ENCODE data around the gene LRRC8C.

Gene LRRC8C

DNA sequence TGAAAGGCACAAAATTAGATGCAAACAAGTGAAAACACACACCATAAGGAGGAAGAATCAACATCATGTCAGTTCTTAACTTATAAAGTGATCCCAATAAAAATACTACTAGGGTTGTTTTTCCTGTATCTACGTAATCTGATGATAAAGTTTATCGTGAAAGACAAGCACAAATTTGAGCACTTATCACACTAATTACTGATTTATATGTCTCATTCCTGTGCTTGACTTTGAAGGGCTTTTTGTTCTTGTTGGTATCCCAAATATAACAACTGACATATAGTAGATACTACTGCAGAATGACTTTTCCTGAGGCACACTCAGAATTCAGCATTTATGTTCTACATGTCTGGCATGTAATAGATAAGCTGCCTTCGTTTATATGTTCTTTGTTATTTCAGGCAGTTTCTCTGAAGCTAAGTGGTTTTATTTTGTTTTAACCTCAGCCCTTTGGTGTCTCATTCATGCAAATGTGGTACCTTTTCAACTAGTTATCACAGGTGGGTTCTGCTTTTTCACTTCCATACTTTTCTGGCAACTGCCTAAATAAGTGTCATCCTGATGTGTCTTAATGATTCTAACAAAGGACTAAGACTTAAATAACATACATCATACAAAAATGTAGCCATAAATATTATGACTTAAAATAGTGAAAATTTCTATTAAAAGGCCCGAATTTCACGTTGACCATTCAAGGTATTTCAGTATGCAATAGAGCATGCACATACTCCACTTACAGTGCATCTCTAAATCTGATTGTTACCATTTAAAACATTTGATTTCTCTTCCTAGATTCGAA, 73.2 kb downstream of the LRRC8C start:
- Histone ChIP-seq H3K27me3 (ENCODE audit: control insufficient read depth, low read length) (peaks cover 2% of the 10 kb centered on the region), H3K79me2 (ENCODE audit: control insufficient read depth, low read length) (no peaks in the 10 kb centered on the region), H3K36me3 (ENCODE audit: control insufficient read depth, low read length) (no peaks in the 10 kb centered on the region), H3K4me1 (ENCODE audit: control insufficient read depth, low read length) (peaks cover 17% of the 10 kb centered on the region), H3K9me2 (replicated peaks; ENCODE audit: control insufficient read depth, low read length) (no peaks in the 10 kb centered on the region), H3K27ac (ENCODE audit: low read depth, low read length) (peak overlapping the region; percentile 4; the same call in 1 of the 2 replicates), H3F3A (ENCODE audit: control insufficient read depth, insufficient read depth) (no peaks in the 10 kb centered on the region; the same call in 1 of the 2 replicates), H3K4me2 (ENCODE audit: low read length) (peak overlapping the region; percentile 61), H3K9me3 (ENCODE audit: control insufficient read depth, insufficient read depth, low read length) (no peaks in the 10 kb centered on the region), H3K4me3 (ENCODE audit: low read length) (peak overlapping the region; percentile 38), H4K20me1 (ENCODE audit: control insufficient read depth, insufficient read depth, low read depth, low read length) (no peaks in the 10 kb centered on the region)
- TF ChIP-seq, protein P1, sequence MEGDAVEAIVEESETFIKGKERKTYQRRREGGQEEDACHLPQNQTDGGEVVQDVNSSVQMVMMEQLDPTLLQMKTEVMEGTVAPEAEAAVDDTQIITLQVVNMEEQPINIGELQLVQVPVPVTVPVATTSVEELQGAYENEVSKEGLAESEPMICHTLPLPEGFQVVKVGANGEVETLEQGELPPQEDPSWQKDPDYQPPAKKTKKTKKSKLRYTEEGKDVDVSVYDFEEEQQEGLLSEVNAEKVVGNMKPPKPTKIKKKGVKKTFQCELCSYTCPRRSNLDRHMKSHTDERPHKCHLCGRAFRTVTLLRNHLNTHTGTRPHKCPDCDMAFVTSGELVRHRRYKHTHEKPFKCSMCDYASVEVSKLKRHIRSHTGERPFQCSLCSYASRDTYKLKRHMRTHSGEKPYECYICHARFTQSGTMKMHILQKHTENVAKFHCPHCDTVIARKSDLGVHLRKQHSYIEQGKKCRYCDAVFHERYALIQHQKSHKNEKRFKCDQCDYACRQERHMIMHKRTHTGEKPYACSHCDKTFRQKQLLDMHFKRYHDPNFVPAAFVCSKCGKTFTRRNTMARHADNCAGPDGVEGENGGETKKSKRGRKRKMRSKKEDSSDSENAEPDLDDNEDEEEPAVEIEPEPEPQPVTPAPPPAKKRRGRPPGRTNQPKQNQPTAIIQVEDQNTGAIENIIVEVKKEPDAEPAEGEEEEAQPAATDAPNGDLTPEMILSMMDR (IDR thresholded peaks at IDR 0.05; ENCODE audit: low read depth, low read length, poor library complexity, severe bottlenecking) = no peak
- TF ChIP-seq EZH2phosphoT487 (IDR thresholded peaks at IDR 0.05; ENCODE audit: borderline replicate concordance, low read length) = no peak

DNA sequence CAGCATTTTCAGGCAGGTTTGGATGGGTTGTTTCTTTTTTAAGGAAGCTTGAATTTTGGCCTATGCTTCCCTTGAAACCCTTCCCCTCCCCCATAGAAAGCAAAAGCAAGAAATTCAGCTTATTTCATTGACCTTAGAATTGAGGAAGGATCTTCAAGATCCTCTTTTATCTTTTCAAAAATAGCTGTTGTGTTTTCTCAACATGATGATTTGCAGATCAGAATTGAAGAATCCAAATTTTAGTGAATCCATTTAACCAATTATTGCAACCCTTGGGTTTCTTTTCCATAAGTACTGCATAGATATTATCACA, 73.7 kb downstream of the LRRC8C start:
- no peaks in the 10 kb centered on the region; the same call in 1 of the 2 replicates for H3F3A ChIP-seq (ENCODE audit: control insufficient read depth, insufficient read depth)
- H3K36me3 ChIP-seq (ENCODE audit: control insufficient read depth, low read length) = no peaks in the 10 kb centered on the region
- H4K20me1 ChIP-seq (ENCODE audit: control insufficient read depth, insufficient read depth, low read depth, low read length) = no peaks in the 10 kb centered on the region
- peak overlapping the region; percentile 61 for H3K4me2 ChIP-seq (ENCODE audit: low read length)
- peak overlapping the region; percentile 4; the same call in 1 of the 2 replicates for H3K27ac ChIP-seq (ENCODE audit: low read depth, low read length)
- no peaks in the 10 kb centered on the region for H3K9me2 ChIP-seq (replicated peaks; ENCODE audit: control insufficient read depth, low read length)
- H3K4me3 ChIP-seq (ENCODE audit: low read length) = peak overlapping the region; percentile 38
- H3K9me3 ChIP-seq (ENCODE audit: control insufficient read depth, insufficient read depth, low read length) = no peaks in the 10 kb centered on the region
- no peak for TF ChIP-seq EZH2phosphoT487 (IDR thresholded peaks at IDR 0.05; ENCODE audit: borderline replicate concordance, low read length)
- TF ChIP-seq, protein P1 (IDR thresholded peaks at IDR 0.05; ENCODE audit: low read depth, low read length, poor library complexity, severe bottlenecking) = no peak
- H3K27me3 ChIP-seq (ENCODE audit: control insufficient read depth, low read length) = peaks cover 2% of the 10 kb centered on the region
- no peaks in the 10 kb centered on the region for H3K79me2 ChIP-seq (ENCODE audit: control insufficient read depth, low read length)
- peaks cover 17% of the 10 kb centered on the region for H3K4me1 ChIP-seq (ENCODE audit: control insufficient read depth, low read length)

DNA sequence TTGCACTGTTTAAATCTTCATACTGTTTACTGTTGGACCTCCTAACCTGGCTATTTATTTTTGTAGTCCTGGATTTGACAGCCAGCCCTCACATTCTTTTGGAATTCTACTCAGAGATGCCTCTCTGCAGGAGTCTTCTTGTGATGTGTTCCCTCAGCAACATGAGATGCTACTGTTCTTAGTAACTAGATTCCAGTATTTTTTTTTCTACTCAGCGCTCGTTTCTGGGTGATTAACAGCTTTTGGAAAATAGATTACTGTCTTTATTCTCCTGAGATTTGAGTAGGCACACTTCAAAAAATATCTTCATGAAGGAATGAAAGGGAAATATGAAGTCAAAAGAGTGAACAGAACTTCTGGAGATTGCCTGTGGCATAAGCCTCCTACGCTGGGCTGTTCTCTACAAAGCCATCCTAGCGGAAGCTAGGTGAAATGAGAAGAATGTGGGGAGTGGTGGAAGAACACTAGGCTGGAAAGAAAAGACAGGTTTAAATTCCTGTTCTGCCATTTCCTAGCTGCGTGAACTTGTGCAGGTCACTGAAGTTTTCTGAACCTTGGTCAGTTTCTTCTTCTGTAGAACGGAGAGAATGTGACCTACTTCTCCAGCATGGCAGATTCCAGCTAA, 75.9 kb downstream of the LRRC8C start:
- H3K36me3 ChIP-seq (ENCODE audit: control insufficient read depth, low read length) = no peaks in the 10 kb centered on the region
- no peak overlapping the region for H3K4me3 ChIP-seq (ENCODE audit: low read length)
- no peaks in the 10 kb centered on the region; the same call in 1 of the 2 replicates for H3F3A ChIP-seq (ENCODE audit: control insufficient read depth, insufficient read depth)
- H4K20me1 ChIP-seq (ENCODE audit: control insufficient read depth, insufficient read depth, low read depth, low read length) = no peaks in the 10 kb centered on the region
- H3K27ac ChIP-seq (ENCODE audit: low read depth, low read length) = no peak overlapping the region
- peaks cover 17% of the 10 kb centered on the region for H3K4me1 ChIP-seq (ENCODE audit: control insufficient read depth, low read length)
- no peaks in the 10 kb centered on the region for H3K9me2 ChIP-seq (replicated peaks; ENCODE audit: control insufficient read depth, low read length)
- peaks cover 2% of the 10 kb centered on the region for H3K27me3 ChIP-seq (ENCODE audit: control insufficient read depth, low read length)
- no peaks in the 10 kb centered on the region for H3K79me2 ChIP-seq (ENCODE audit: control insufficient read depth, low read length)
- H3K4me2 ChIP-seq (ENCODE audit: low read length) = no peak overlapping the region
- TF ChIP-seq EZH2phosphoT487 (IDR thresholded peaks at IDR 0.05; ENCODE audit: borderline replicate concordance, low read length) = no peak
- TF ChIP-seq, protein P1 (IDR thresholded peaks at IDR 0.05; ENCODE audit: low read depth, low read length, poor library complexity, severe bottlenecking) = no peak
- H3K9me3 ChIP-seq (ENCODE audit: control insufficient read depth, insufficient read depth, low read length) = no peaks in the 10 kb centered on the region

Measured in DOHH2 (cell line).